Fibroblast of skin of back (primary cell): ENCODE results near the gene NDUFS7.

ENCODE experiments used
- DNase-seq: peaks from one replicate; pipeline ENCODE4 v3.0.0-alpha.2; 2013

NDUFS7 gene

GRCh38 chr19:1365319-1366269 lies 18.1 kb upstream of the NDUFS7 start:
- no peak for DNase-seq

GRCh38 chr19:1366296-1366695 lies 17.4 kb upstream of the NDUFS7 start:
- DNase-seq = no peak

- no peak for DNase-seq
Measured at GRCh38 chr19:1366899-1367870, 16.5 kb upstream of the NDUFS7 start.

- DNase-seq = no peak
Measured at GRCh38 chr19:1369214-1369805, 14.4 kb upstream of the NDUFS7 start.

GRCh38 chr19:1370579-1371361 lies 12.9 kb upstream of the NDUFS7 start:
- DNase-seq = no peak

- DNase-seq = no peak
Measured at GRCh38 chr19:1373042-1373533, 10.6 kb upstream of the NDUFS7 start.

GRCh38 chr19:1373534-1374249 lies 10.0 kb upstream of the NDUFS7 start:
- no peak for DNase-seq

- DNase-seq = no peak
Measured at GRCh38 chr19:1374250-1374577, 9.5 kb upstream of the NDUFS7 start.

GRCh38 chr19:1376415-1376805 lies 7.3 kb upstream of the NDUFS7 start:
- no peak for DNase-seq

- no peak for DNase-seq
Measured at GRCh38 chr19:1377176-1377964, 6.3 kb upstream of the NDUFS7 start.

- no peak for DNase-seq
Measured at GRCh38 chr19:1377965-1378785, 5.5 kb upstream of the NDUFS7 start.

GRCh38 chr19:1379126-1379905 lies 4.4 kb upstream of the NDUFS7 start:
- no peak for DNase-seq

GRCh38 chr19:1379961-1380489 lies 3.7 kb upstream of the NDUFS7 start:
- no peak for DNase-seq

- no peak for DNase-seq
Measured at GRCh38 chr19:1382250-1382649, 1.5 kb upstream of the NDUFS7 start.

- DNase-seq = peak; percentile 90
Measured at GRCh38 chr19:1383017-1383311, 743 bp upstream of the NDUFS7 start.

GRCh38 chr19:1384085-1384462 lies 367 bp downstream of the NDUFS7 start:
- DNase-seq = no peak

- DNase-seq = no peak
Measured at GRCh38 chr19:1384478-1385110, 887 bp downstream of the NDUFS7 start.

GRCh38 chr19:1385816-1386215 lies 2.1 kb downstream of the NDUFS7 start:
- no peak for DNase-seq
